GM21723 (cell line): ENCODE results near the gene TLR9.

ENCODE experiments used
- ATAC-seq: cut with Tn5 transposase; IDR thresholded peaks from one replicate; pipeline ENCODE4 v1.9.1; 2021; ENCODE audit warnings: mild to moderate bottlenecking, moderate library complexity; ENCODE audit not compliant: unreplicated experiment

Gene TLR9

DNA sequence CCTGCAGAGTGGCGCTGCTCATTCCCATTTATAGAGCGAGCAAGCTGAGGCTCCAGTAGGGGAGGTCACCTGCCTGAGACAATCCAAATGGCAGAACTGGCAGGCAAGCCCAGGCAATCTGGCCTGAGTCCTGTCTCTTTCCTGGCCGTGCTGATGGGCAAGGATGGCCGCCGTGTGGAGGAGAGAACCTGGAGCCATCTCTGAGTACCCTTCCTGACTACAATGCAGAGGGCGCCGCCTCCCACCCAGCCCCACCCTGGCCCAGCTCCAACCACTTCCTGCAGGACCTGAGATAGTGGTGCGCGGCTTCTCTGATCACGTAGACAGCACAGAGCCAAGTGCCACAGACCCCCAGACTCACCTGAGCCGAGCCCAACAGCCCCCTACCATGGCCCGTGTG is 7.0 kb downstream of the TLR9 start:
- no peak for ATAC-seq

DNA sequence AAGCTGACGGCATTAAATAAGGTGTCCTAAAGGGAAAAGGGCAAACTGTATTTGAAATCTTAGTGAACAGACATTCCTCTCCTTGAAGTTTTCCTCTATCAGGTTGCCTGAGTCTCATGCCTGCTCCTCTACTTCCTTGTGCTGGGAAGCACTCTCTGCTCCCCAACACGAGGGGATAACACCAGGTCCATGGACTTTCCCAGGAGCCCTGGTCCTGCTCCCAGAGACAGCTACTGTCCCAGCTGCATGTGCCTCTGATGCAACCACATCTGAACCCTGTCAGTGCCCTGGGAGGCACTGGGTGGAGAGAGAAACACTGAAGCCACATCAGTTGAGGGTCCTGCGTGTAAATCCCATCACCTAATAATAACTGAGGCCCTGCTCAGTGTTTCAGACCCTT is 7.4 kb downstream of the TLR9 start:
- ATAC-seq = no peak

DNA sequence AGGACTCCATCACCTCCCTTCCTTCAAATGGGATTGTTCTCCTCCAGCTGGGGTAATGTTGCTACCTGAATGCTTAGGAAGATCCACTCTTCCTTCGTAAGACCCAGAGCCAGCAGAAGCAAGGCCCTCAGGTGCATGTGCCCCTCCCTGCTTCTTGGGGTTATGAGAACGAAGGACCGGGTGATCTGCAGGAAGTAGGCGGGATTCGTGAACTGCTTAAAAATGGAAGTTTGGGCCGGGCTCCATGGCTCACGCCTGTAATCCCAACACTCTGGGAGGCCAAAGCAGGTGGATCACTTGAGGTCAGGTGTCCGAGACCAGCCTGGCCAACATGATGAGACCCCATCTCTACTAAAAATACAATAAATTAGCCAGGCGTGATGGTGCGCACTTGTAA is 8.0 kb downstream of the TLR9 start:
- no peak for ATAC-seq

DNA sequence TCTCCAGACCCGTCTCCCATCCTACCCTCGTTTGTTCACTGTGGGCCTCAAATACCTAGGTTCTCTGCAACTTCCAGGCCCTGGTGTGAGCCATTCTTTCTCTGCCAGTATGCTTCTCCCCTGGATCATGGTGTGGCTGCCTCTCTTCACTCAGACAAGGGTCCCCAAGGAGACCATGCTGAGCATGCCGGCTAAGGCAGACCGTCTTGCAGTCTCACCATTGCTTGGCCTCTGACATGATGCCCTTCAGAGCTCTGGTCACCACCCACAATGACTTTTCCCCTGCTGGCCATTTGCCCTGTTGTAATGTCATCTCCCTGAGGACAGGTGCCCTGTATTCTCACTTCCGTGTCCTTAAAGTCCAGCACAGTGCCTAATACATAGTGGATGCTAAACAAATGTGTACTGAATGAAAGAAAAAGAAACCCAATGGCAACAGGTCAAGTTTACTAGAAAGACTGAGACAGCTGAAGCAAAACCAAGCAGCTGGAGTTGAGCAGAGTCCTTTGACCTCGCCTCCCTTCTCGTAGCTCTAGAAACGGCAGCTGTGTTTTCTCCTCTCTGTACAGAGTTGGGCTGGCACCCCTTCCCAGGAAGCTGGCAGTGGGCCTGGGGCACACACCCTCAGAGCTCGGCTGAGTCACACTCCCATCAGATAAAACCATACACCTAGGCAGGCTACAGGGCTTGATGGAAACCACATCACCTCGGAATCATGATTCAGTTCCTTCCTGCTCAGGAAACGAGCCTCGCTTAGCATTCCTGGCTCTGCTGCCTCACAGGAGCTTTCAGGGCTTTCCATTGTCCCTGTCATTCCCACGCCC is 8.6 kb downstream of the TLR9 start:
- ATAC-seq = no peak

DNA sequence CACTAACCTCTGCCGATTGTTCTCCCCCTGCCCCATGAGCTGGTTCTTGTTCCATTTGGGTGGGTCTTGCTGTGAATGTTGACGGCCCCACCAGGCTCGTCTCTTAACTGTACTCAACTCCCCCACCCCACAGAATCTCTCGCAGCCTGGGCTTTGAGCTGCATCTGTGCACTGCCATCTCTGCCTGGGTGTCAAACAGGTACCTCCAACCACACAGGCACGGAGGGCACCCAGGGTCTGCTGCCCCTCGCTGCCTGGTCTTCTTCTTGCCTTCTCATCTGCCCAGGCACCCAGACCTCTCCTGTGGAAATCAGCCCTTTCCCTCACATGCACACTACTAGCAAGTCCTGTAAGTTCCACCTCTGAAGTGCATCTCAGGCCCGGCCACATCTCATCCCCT is 10.1 kb downstream of the TLR9 start:
- ATAC-seq = no peak

DNA sequence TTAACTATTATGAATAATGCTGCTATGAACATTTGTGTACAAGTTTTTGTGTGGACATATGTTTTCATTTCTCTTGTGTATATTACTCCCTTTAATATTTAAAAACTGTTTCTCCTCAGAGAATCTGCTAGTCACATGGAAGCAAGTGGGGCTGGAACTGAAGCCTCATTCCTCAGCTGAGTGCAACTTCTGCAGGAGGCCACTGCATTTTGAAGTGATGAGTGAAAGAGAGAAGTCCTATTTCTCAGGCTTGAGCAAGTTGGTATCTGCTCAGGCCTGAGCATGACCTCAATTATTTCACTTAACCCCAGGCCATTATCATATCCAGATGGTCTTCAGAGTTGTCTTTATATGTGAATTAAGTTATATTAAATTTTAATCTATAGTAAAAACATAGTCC is 11.5 kb downstream of the TLR9 start:
- ATAC-seq = no peak

DNA sequence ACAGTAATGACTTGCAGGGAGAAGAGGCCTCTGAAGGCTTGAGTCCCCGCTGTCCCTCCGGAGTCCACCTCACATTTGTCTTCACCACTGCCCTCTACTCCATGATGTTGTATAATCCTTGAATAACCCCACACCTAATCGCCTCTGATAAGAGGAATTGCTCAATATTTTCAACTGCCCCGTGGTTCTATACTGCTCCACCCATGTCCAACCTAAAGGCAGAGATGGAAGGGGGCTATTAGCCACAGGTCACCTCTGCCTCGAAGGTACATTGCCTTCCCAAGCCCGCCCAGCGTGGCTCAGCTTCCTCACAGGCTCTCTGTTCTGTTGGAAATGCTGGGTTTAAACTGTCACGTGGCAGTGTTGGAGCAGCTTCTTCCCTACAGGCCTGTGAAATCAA is 12.4 kb downstream of the TLR9 start:
- no peak for ATAC-seq

DNA sequence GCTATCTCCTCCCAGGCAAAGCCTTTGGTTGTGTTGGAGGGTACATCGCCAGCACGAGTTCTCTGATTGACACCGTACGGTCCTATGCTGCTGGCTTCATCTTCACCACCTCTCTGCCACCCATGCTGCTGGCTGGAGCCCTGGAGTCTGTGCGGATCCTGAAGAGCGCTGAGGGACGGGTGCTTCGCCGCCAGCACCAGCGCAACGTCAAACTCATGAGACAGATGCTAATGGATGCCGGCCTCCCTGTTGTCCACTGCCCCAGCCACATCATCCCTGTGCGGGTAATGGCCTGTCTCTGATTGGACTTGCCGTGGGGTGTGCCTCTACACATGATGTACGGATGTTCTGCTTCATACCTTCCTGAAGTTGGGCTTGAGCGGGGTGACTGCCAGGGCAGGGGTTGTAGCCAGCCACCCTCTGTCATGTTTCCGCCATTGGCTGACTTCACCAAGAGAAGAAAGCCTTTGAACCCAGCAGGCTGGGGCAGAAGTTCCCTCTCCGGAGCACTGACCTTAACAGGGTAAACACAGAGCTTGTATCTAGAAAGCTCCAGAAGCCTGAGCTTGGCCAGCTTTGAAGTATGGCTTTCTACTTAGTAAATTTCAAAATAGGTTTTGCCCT is 14.1 kb downstream of the TLR9 start:
- no peak for ATAC-seq

DNA sequence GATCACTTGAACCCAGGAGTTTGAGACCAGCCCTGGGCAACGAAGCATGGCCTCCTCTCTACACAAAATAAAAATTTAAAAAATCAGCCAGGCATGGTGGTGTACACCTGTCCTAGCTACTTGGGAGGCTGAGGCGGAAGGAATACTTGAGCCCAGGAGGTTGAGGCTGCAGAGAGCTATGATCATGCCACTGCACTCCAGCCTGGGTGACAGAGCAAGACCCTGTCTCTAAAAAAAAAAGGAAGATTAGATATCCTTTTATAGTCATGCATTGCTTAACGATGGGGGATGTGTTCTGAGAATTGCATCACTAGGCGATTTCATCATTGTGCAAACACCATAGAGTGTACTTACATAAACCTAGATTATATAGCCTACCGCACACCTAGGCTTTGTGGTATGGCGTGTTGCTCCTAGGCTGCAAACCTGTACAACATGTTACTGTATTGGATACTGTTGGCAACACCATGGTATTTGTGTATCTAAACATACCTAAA is 14.8 kb downstream of the TLR9 start:
- ATAC-seq = no peak

DNA sequence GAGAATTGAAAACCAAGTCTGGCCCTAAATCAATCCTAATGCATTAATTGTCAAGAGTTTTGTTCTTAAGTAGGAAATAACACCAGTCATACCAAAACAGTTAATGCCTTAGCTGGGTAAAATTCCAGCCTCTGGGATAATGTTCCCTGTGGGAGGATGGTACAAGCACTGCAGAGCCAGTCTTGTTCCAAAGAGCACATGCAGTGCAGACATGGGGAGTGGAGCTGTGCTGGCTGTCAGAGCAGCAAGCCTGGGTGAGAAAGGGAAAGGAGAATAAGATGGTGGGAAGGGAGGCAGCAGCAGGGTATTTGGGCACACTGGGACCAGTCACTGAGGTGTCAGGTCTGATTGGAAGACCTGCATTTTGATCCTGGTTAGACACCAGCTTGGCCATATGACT is 15.4 kb downstream of the TLR9 start:
- no peak for ATAC-seq

DNA sequence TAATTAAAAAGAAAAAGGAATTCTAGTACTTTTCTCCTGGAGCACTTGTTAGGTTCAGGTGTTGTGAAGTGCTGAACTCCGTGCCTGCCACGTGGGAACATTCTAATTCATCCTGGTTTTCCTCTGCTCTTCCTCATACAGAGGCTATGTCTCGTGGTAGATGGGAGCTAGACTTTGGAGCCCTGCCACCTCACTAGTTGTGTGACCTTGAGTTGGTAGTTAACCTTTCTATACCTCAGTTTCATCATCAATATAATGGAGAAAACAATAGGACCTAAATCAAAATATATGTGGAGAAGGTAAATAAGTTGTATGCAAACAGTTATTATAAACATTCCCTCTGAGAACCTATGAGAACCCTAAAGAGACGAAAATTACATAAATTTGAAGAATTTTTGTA is 16.9 kb downstream of the TLR9 start:
- ATAC-seq = no peak

DNA sequence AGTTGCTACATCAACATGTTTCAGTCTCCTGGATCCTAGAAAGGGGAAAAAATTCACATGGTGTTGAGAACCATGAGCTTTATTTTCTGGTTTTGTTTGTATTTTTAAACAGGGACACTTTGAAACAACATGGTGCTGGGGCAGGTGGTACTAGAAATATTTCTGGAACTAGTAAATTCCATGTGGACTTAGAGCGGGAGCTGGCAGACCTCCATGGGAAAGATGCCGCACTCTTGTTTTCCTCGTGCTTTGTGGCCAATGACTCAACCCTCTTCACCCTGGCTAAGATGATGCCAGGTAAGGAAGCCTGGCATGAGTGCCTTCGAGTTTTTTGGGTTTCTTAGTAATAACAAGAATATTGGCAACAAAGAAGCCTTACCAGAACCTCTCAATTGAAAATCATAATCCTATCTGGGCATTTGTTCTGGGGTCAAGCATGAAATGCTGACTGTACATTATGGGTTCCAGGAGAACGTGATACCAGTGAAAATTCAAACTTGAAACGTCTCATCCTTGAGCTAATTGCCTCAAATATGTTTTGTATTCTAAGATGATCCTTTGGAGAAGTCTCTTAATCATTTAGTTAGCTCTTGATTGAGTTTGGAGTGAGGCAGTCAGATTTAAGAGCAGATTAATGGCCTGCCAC is 19.6 kb downstream of the TLR9 start:
- ATAC-seq = no peak

DNA sequence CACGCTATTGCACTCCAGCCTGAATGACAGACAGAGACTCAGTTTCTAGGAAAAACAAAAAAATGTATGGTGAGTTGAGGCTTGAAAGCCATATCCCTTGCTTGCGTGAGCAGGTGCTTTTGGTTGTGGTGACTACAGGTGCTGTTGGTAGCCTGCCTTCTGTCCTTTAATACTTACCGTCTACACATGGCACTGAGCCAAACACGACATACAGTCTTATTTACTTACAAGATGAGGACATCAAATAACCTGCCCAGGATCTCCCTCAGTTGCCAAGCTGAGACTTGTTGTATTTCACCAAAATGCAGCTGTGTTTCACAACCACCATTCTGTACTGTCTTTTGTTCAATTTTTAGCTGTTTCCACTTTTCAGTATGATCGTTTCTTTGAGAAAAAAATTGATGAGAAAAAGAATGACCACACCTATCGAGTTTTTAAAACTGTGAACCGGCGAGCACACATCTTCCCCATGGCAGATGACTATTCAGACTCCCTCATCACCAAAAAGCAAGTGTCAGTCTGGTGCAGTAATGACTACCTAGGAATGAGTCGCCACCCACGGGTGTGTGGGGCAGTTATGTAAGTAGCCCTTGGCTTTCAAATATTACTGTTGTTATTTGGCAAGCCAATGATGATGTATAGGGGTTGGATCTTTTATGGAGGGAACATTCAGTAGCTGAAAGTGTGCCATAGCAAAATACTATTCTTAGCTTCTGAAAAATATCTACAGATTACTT is 20.9 kb downstream of the TLR9 start:
- no peak for ATAC-seq

DNA sequence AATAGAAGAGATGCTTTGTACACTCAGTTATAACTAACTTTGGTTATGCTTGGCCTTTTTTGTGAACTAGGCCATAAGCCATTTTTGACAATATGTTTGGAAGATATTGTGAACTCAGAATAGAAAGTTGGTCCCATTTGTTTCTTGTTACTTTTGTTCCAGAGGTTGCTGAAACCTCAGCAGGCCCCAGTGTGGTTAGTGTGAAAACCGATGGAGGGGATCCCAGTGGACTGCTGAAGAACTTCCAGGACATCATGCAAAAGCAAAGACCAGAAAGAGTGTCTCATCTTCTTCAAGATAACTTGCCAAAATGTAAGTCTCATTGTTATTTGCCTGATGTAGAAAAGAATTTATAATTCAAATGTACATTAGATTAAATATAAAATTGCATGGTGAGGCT is 21.7 kb downstream of the TLR9 start:
- no peak for ATAC-seq

DNA sequence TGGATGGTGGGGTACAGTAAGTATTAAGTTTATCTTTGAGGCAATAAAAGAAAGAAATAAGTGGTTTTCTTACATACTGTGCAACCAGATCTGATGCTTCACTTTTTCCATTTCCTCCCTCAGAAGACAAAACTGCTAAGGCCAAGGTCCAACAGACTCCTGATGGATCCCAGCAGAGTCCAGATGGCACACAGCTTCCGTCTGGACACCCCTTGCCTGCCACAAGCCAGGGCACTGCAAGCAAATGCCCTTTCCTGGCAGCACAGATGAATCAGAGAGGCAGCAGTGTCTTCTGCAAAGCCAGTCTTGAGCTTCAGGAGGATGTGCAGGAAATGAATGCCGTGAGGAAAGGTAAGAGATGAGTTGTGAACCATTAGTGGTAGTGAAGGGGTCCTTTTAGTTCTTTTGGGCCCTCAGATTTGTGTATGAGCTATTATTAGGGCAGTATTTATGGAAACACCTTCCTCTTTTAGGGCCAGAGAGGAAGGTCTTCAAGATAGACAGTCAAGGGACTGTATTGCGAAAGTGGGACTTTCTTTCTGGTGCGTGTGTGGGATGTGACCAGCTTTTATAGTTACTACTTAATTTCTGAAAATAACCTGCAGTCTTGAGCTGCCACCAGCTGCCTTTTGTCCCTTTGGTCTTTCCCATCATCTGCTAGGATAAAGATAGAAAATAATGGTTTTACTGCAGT is 22.9 kb downstream of the TLR9 start:
- ATAC-seq = no peak

DNA sequence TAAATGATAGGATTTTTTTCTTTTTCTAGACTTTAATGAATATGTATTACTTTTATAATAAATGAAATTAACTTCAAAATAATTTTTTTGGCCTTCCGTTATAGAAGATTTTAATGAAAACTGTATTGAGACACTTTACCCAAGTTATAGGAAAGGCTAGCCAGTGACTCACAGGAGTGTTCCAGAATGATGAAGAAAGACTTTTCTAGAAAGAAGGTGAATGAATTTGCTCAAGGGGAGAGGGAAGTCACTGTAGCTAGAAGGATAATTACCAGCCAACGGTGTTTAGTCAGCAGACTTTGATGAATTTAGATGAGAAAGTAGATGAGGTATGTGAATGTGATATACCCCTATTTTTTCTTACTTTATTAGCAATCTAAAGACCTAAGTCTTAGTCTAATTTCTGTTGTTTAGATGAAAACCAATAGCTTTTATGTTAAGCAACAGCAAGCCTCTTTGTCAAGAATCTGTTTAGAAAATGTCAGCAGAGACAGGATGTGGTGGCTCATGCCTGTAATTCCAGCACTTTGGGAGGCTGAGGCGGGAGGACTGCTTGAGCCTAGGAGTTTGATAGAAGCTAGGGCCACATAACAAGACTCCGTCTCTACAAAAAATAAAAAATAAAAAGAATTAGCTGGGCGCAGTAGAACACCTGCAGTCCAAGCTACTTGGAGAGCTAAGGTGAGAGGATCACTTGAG is 24.3 kb downstream of the TLR9 start:
- ATAC-seq = no peak

DNA sequence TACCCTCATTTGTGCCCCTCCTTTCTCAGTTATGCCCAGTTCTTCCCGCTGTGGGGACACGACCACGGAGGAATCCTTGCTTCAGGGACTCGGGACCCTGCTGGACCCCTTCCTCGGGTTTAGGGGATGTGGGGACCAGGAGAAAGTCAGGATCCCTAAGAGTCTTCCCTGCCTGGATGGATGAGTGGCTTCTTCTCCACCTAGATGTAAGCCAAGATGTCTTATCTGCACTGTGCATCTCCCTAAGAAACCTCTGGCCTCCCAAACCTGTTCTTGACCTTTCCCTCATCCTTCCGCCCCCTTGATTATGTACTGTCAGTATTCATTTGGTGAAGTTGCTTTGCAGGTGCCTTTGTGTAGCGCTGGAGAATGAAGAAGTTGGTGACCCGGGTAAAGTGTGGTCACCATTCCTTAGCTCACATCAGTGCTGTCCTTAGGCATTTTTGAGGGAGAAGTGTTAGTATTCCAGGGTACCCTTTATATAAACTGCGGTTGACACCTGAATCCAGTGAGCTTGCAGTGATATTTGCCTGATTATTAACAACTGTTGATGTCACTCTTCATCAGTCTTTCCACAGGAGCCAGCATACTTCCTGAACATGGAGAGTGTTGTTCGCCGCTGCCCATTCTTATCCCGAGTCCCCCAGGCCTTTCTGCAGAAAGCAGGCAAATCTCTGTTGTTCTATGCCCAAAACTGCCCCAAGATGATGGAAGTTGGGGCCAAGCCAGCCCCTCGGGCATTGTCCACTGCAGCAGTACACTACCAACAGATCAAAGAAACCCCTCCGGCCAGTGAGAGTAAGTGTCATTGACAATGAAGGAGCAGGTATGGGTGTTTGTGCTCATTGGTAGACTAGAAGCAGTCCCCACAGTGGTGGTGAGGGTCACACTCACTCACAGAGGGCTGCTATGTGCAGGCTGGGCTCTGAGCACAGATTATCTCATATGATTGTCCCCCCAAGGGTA is 26.5 kb downstream of the TLR9 start:
- no peak for ATAC-seq

DNA sequence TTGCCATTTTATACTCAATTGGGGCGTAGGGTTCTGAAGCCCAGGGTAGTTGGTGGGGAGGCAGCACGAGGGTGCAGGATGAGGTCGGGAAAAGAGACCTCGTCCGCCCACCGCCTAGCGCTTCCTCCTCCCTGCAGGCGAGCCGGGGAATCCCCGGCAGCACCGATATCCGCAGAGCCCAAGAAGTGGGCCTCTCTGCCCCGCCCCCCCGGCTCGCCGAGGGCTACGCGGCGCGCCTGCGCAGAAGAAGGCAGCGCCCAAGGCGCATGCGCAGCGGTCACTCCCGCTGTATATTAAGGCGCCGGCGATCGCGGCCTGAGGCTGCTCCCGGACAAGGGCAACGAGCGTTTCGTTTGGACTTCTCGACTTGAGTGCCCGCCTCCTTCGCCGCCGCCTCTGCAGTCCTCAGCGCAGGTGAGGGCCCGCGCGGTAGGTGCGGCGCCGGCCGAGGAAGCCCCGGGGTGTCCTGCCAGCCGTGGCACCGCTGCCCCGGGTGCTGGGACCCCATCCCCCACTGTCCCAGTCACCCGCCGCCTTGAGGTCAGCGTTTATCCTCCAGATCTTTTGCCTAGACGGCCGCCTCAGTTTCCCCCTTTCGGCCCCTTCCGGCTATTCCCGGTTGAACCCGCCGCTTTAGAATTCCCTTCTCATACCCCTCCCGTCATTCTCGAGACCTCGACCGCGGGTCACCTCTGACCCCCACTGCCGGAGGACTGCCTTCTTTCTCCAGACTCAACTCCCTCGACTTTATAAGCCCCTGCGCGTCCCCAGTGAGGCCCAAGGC is 27.4 kb downstream of the TLR9 start, which contains the start of gene ALAS1:
Gene ALAS1 (plus strand): TSS at position 319 of the 784 bp plus-strand sequence. CDS start 1,082 bp downstream, outside the sequence.
- peak; percentile 72 for ATAC-seq
